HepG2 (cell line): ENCODE data around the gene DYNC1LI2. TPM values are rescaled to one million over a fixed set of nuclear protein-coding genes. Genes with fewer than 3 reads are reported as not detected.
A peak's percentile ranks its signal among the peaks of the same experiment; 100 is the strongest.

ENCODE experiments used
- ASH2L ChIP-seq: fragments of 300-600, 200-600 bp; sonication (generic); IDR thresholded peaks from 2 replicates; pipeline ENCODE4 v1.7.0; 2017; ENCODE audit warnings: low read depth, mild to moderate bottlenecking, moderate library complexity, mixed read lengths, low read length; ENCODE audit not compliant: insufficient read length
- ATF5 ChIP-seq: sonication (generic); formaldehyde crosslinking; IDR thresholded peaks from 2 replicates; pipeline ENCODE4 v1.4.0; 2020; ENCODE audit warnings: mild to moderate bottlenecking, low read depth, missing genetic modification reagents
- E2F1 ChIP-seq: sonication (generic); formaldehyde crosslinking; IDR thresholded peaks from 2 replicates; pipeline ENCODE4 v1.5.0; 2020; ENCODE audit warnings: missing genetic modification reagents
- E2F2 ChIP-seq: sonication (generic); formaldehyde crosslinking; IDR thresholded peaks from 2 replicates; pipeline ENCODE4 v1.4.0; 2020; ENCODE audit warnings: missing genetic modification reagents, borderline replicate concordance
- FOXK1 ChIP-seq: sonication (generic); formaldehyde crosslinking; IDR thresholded peaks from 2 replicates; pipeline ENCODE4 v1.4.0; 2020; ENCODE audit warnings: low read depth, missing genetic modification reagents, borderline replicate concordance
- FOXK2 ChIP-seq: fragments of 450-650 bp; IDR thresholded peaks from 2 replicates; pipeline ENCODE4 v1.6.1; 2016
- HMGA1 ChIP-seq: sonication (generic); formaldehyde crosslinking; conservative IDR thresholded peaks from 2 replicates; pipeline ENCODE4 v1.4.0; 2020; ENCODE audit warnings: missing genetic modification reagents
- MZF1 ChIP-seq: sonication (generic); formaldehyde crosslinking; IDR thresholded peaks from 2 replicates; pipeline ENCODE4 v1.8.1; 2023; ENCODE audit warnings: mild to moderate bottlenecking, missing genetic modification reagents, borderline replicate concordance
- NONO ChIP-seq, 2 experiments: fragments of 450-650 bp in 1 of 2; sonication (generic) in 1 of 2; formaldehyde crosslinking in 1 of 2; IDR thresholded peaks in 1 of 2; conservative IDR thresholded peaks in 1 of 2; 2 replicates each; pipeline versions ENCODE4 v1.6.1 to v1.8.0; 2017 to 2022; ENCODE audit warnings: mild to moderate bottlenecking in 1 of 2, missing genetic modification reagents in 1 of 2, moderate library complexity in 1 of 2
- ONECUT2 ChIP-seq: sonication (generic); formaldehyde crosslinking; IDR thresholded peaks from 2 replicates; pipeline ENCODE4 v1.4.0; 2020; ENCODE audit warnings: missing genetic modification reagents
- PHB2 ChIP-seq: fragments of 450-650 bp; IDR thresholded peaks from 2 replicates; pipeline ENCODE4 v1.6.1; 2018; ENCODE audit not compliant: partially characterized antibody
- SETDB1 ChIP-seq: sonication (generic); formaldehyde crosslinking; IDR thresholded peaks from 2 replicates; pipeline ENCODE4 v1.5.1; 2020; ENCODE audit warnings: missing genetic modification reagents, mild to moderate bottlenecking, borderline replicate concordance
- SIX1 ChIP-seq: sonication (generic); formaldehyde crosslinking; IDR thresholded peaks from 2 replicates; pipeline ENCODE4 v1.4.0; 2020; ENCODE audit warnings: missing genetic modification reagents, borderline replicate concordance
- TFE3 ChIP-seq: IDR thresholded peaks from 2 replicates; pipeline ENCODE4 v1.6.1; 2016
- YY1 ChIP-seq: IDR thresholded peaks from 2 replicates; pipeline ENCODE4 v1.6.1; 2011; ENCODE audit warnings: low read length, low read depth, moderate library complexity, mild to moderate bottlenecking; ENCODE audit not compliant: insufficient read depth, insufficient replicate concordance
- ZFP41 ChIP-seq: sonication (generic); formaldehyde crosslinking; IDR thresholded peaks from 2 replicates; pipeline ENCODE4 v1.4.0; 2020; ENCODE audit warnings: mild to moderate bottlenecking, missing genetic modification reagents, borderline replicate concordance
- ZNF12 ChIP-seq: sonication (generic); formaldehyde crosslinking; IDR thresholded peaks from 2 replicates; pipeline ENCODE4 v1.5.0; 2020; ENCODE audit warnings: missing genetic modification reagents
- ZNF350 ChIP-seq: sonication (generic); formaldehyde crosslinking; IDR thresholded peaks from 2 replicates; pipeline ENCODE4 v1.4.0; 2020; ENCODE audit warnings: mild to moderate bottlenecking, low read depth, missing genetic modification reagents, borderline replicate concordance
- ZNF512B ChIP-seq: sonication (generic); formaldehyde crosslinking; IDR thresholded peaks from 2 replicates; pipeline ENCODE4 v1.5.1; 2020; ENCODE audit warnings: missing genetic modification reagents, mild to moderate bottlenecking, borderline replicate concordance
- ZNF543 ChIP-seq: sonication (generic); formaldehyde crosslinking; IDR thresholded peaks from 2 replicates; pipeline ENCODE4 v1.4.0; 2020; ENCODE audit warnings: mild to moderate bottlenecking, missing genetic modification reagents
- ZNF572 ChIP-seq: sonication (generic); formaldehyde crosslinking; IDR thresholded peaks from 2 replicates; pipeline ENCODE4 v1.5.1; 2020; ENCODE audit warnings: mild to moderate bottlenecking, missing genetic modification reagents
- ZNF747 ChIP-seq: sonication (generic); formaldehyde crosslinking; IDR thresholded peaks from 2 replicates; pipeline ENCODE4 v1.8.1; 2023; ENCODE audit warnings: missing genetic modification reagents, mild to moderate bottlenecking, borderline replicate concordance
- polyA plus RNA-seq, 8 experiments: library from polyadenylated mRNA; depleted of rRNA in 3 of 8; stranded (reverse) in 7 of 8; unstranded in 1 of 8; fragments of >200 nt; fragmentation: Illumina TruSeq in 4 of 8; extraction: Trizol in 4 of 8; gene quantifications; 2 replicates each; pipeline versions ENCODE4 v1.2.1 to v1.2.3, GENCODE V29; 2011 to 2016; ENCODE audit warnings: low read depth in 4 of 8, missing spikeins in 1 of 8, mixed read lengths in 1 of 8; ENCODE audit not compliant: insufficient read depth in 1 of 8
- total RNA-seq, 5 experiments: library from RNA; depleted of rRNA; stranded (reverse); fragments of >200 nt; fragmentation: Illumina TruSeq; extraction: Trizol; gene quantifications; 2 replicates each; pipeline ENCODE4 v1.2.3, GENCODE V29; 2016; ENCODE audit warnings: low read depth in 1 of 5

DYNC1LI2 gene
- total and polyA plus RNA-seq, 2 of the 13 experiments (the other 11 are each of a cell fraction or from before 2014, with no cell fraction given), result 65.5 to 135 TPM

- TF ChIP-seq NONO (IDR thresholded peaks at IDR 0.05) (no peak), NONO (CRISPR knock-in tag; conservative IDR thresholded peaks at IDR 0.05) (peak; percentile 73), E2F2 (CRISPR knock-in tag) (no peak), ZNF747 (CRISPR knock-in tag) (peak; percentile 77; the same call in 1 of the 2 replicates), TFE3 (CRISPR knock-in tag) (no peak), MZF1 (no peak), HMGA1 (no peak), ONECUT2 (no peak), ZFP41 (CRISPR knock-in tag) (no peak), ATF5 (CRISPR knock-in tag) (no peak), YY1 (peak; percentile 97), ZNF543 (no peak), SETDB1 (CRISPR knock-in tag) (no peak), ZNF350 (CRISPR knock-in tag) (no peak; the same call in 1 of the 2 replicates), ZNF512B (CRISPR knock-in tag) (no peak), FOXK2 (no peak), SIX1 (CRISPR knock-in tag) (no peak), ZNF12 (0 out of 2 replicates have a peak, but pooled peaks have one; percentile 17), PHB2 (no peak), FOXK1 (CRISPR knock-in tag) (no peak), E2F1 (CRISPR knock-in tag) (no peak; the same call in 1 of the 2 replicates), ZNF572 (CRISPR knock-in tag) (no peak), ASH2L (peak; percentile 88)
Measured at GRCh38 chr16:66751303-66751991, at the start of gene DYNC1LI2 (continued).
